T-helper 2 cell treated with Interferon-gamma antibody and Interleukin-4, amounts not matched to agents 5 μg/mL and 100 μg/mL, for 36 hours (primary cell): ENCODE results near the gene CBL.

Experiments
- DNase-seq: peaks from one replicate; pipeline ENCODE4 v3.0.0; 2021; ENCODE audit warnings: low spot score
- H3K27ac Mint-ChIP-seq: one replicate; pipeline ENCODE4 v1.8.0; 2021; ENCODE audit warnings: mild to moderate bottlenecking, mixed read lengths
- H3K27me3 Mint-ChIP-seq: one replicate; pipeline ENCODE4 v1.8.0; 2021; ENCODE audit warnings: low read depth, mixed read lengths
- H3K36me3 Mint-ChIP-seq: one replicate; pipeline ENCODE4 v1.8.0; 2021; ENCODE audit warnings: low read depth, mixed read lengths
- H3K4me1 Mint-ChIP-seq: one replicate; pipeline ENCODE4 v1.8.0; 2021; ENCODE audit warnings: low read depth, mixed read lengths
- H3K4me3 Mint-ChIP-seq: one replicate; pipeline ENCODE4 v1.8.0; 2022; ENCODE audit warnings: mild to moderate bottlenecking, moderate library complexity, mixed read lengths
- H3K9me3 Mint-ChIP-seq: one replicate; pipeline ENCODE4 v1.8.0; 2021; ENCODE audit warnings: mixed read lengths

CBL gene

DNA sequence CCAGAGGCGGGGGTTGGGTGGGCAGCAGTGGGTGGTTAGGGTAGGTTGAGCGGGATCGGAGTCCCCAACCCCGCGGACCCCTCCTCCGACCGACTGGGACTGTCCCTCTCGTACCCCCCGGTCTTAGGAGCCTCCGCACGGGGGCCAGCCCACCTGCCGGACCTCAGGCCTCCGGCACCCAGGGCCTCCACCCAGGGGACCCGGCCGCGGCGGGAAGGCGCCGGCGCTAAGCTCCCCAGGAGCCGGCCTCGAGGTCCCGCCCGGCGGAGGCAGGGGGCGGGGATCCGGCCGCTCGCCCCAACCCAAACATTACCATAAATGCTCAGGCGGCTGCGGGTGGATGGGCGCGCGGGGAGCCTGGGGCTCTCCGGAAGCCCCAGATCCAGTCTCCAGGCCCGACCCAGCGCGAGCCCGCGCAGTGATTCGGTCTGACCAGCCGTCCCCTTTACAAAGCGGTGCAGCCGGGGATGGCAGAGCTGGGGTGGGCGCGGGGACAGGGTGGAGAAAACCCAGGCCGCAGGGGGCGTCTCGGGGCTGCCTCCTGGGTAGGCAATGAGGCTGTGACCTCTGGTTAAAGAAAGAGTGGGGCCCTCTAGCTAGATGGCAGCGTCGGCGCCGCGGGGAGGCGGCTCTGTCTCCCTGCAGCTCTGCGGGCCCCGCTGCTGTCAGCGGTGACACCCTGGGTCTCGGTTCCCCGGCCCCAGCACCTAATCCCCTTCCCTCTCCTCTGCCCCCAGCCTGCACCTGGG, 114.8 kb downstream of the CBL start:
- Mint-ChIP-seq H3K4me3 (peak overlapping the region; percentile 83), H3K27me3 (peaks cover 22% of the 10 kb centered on the region), H3K36me3 (no peaks in the 10 kb centered on the region), H3K4me1 (peaks cover 20% of the 10 kb centered on the region), H3K9me3 (no peaks in the 10 kb centered on the region), H3K27ac (peak overlapping the region; percentile 87)
- DNase-seq, result peak; percentile 65

GRCh38 chr11:119322360-119322739, 116.2 kb downstream of the CBL start:
- no peaks in the 10 kb centered on the region for H3K9me3 Mint-ChIP-seq
- H3K36me3 Mint-ChIP-seq, result no peaks in the 10 kb centered on the region
- no peak overlapping the region for H3K4me3 Mint-ChIP-seq
- peaks cover 20% of the 10 kb centered on the region for H3K4me1 Mint-ChIP-seq
- no peak overlapping the region for H3K27ac Mint-ChIP-seq
- peaks cover 16% of the 10 kb centered on the region for H3K27me3 Mint-ChIP-seq
- no peak for DNase-seq

DNA sequence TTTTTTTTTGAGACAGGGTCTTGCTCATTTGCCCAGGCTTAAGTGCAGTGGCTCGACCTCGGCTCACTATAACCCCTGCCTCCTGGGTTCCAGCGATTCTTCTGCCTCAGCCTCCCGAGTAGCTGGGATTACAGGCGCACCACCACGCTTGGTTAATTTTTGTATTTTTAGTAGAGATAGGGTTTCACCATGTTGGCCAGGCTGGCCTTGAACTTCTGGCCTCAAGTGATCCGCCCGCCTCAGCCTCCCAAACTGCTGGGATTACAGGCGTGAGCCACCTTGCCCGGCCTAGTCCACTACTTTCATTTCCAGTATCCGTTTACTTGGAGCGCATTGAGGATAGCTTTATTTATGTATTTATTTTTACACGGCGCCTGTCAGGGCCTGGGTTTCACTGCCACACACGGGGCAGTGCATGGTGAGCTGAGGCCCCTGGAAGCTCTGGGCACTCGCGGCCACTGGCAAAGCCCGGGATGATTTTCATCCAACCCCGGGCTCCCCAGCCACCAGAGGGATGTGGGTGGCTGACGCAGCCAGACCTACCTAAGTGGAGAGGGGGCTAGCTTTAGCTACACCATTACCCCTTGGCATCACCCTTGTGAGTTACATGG, 116.9 kb downstream of the CBL start:
- H3K9me3 Mint-ChIP-seq, result no peaks in the 10 kb centered on the region
- H3K4me1 Mint-ChIP-seq, result peaks cover 20% of the 10 kb centered on the region
- H3K27me3 Mint-ChIP-seq, result peaks cover 10% of the 10 kb centered on the region
- DNase-seq, result no peak
- no peak overlapping the region for H3K27ac Mint-ChIP-seq
- H3K36me3 Mint-ChIP-seq, result no peaks in the 10 kb centered on the region
- no peak overlapping the region for H3K4me3 Mint-ChIP-seq

GRCh38 chr11:119323532-119324033, 117.4 kb downstream of the CBL start:
- H3K27ac Mint-ChIP-seq, result no peak overlapping the region
- no peak overlapping the region for H3K4me3 Mint-ChIP-seq

GRCh38 chr11:119324189-119324588, 118.0 kb downstream of the CBL start:
- Mint-ChIP-seq H3K27me3 (peaks cover 8% of the 10 kb centered on the region), H3K27ac (no peak overlapping the region), H3K36me3 (no peaks in the 10 kb centered on the region), H3K4me1 (peaks cover 15% of the 10 kb centered on the region), H3K4me3 (no peak overlapping the region), H3K9me3 (no peaks in the 10 kb centered on the region)
- DNase-seq, result no peak

More at GRCh38 chr11:119323532-119324033, 117.4 kb downstream of the CBL start:
- Mint-ChIP-seq H3K27me3 (peaks cover 9% of the 10 kb centered on the region), H3K9me3 (no peaks in the 10 kb centered on the region), H3K36me3 (no peaks in the 10 kb centered on the region), H3K4me1 (peaks cover 19% of the 10 kb centered on the region)
- DNase-seq, result peak; percentile 64

- DNase-seq, result no peak
- peaks cover 15% of the 10 kb centered on the region for H3K27me3 Mint-ChIP-seq
- H3K27ac Mint-ChIP-seq, result no peak overlapping the region
- H3K4me3 Mint-ChIP-seq, result no peak overlapping the region
- H3K9me3 Mint-ChIP-seq, result no peaks in the 10 kb centered on the region
- no peaks in the 10 kb centered on the region for H3K36me3 Mint-ChIP-seq
- H3K4me1 Mint-ChIP-seq, result peaks cover 7% of the 10 kb centered on the region
Observed at GRCh38 chr11:119329320-119329719, 123.2 kb downstream of the CBL start.

GRCh38 chr11:119330237-119330636, 124.1 kb downstream of the CBL start:
- Mint-ChIP-seq H3K9me3 (no peaks in the 10 kb centered on the region), H3K4me3 (no peak overlapping the region), H3K27ac (no peak overlapping the region), H3K4me1 (peaks cover 12% of the 10 kb centered on the region), H3K27me3 (peaks cover 14% of the 10 kb centered on the region), H3K36me3 (no peaks in the 10 kb centered on the region)
- no peak for DNase-seq

DNA sequence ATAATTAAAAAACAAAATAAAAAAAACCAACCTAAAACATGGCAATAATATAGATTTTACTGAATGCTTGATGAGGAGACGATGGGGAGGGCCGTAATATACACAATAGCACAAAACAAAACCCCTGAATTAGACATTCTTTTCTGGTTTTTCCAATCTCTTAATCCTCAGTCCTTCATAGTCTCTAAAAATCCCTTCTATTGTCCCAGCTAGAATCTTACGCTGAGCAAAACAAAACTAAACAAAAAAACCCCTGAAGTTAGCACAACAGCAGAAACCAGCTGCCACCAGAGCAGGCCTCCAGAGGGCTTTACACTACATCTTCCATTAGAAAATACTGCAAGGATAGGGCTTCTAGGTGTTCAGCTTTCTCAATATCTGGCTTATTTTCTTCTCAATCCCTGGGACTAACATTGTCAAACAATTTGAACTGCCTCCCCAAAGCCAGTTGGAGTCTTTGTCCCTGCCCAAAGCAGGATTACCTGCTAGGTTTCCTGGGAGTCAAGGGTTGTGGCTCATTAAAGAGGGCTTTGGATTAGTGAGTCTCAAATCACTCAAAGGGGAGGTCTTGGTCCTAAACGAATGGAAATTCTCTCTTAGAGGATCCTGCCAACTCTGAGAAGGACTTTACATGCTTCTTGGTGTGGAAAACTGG, 126.1 kb downstream of the CBL start:
- H3K27me3 Mint-ChIP-seq, result peaks cover 14% of the 10 kb centered on the region
- peaks cover 11% of the 10 kb centered on the region for H3K36me3 Mint-ChIP-seq
- DNase-seq, result no peak
- peak overlapping the region; percentile 13 for H3K4me3 Mint-ChIP-seq
- peaks cover 21% of the 10 kb centered on the region for H3K4me1 Mint-ChIP-seq
- H3K9me3 Mint-ChIP-seq, result no peaks in the 10 kb centered on the region
- no peak overlapping the region for H3K27ac Mint-ChIP-seq

DNA sequence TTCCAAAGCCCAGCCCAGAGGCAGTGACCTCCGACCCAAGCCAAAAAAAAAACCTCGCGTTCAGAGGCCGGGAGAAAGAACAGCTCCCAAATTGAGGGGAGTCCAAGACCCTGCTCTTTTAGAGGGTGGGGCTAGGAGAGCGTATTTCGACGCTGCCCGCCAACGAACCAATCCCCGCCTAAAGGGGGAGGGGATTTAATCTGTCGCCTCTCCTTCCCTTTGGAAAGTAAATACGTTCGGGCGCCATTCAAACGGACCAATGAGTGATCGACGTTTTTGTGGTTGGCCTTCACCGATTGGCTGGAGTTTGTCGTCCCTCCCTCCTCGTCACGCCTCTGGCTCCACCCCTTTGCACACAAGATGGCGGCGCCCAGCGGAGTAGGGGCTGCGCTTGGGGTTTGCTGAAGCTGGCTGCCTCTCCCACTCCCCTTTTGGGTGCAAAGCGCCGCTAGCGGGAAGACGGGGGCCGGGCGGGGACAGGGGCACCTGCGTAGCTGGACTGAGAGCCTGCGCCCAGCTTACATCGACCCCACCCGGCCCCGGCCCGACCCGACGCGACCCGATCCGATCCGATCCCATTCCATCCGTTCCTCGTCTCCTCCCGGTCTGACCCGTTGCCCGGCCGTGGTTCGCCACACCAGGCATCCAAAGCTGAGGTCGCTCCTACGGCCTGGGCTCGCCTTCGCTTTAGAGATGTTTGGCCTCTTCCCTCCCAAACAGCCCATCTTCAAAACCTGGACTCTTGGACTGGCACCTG, 128.2 kb downstream of the CBL start, which contains the start of gene RNF26:
RNF26 (plus strand) TSS at position 354 of the 757 bp plus-strand sequence. CDS start 596 bp downstream, outside the sequence.
- Mint-ChIP-seq H3K27ac (peak within 1 kb of the TSS; percentile 100), H3K9me3 (no peaks in the 10 kb centered on the region), H3K4me3 (peak within 1 kb of the TSS; percentile 99), H3K27me3 (peaks cover 19% of the 10 kb centered on the region), H3K4me1 (peaks cover 30% of the 10 kb centered on the region), H3K36me3 (peaks cover 16% of the 10 kb centered on the region)
- DNase-seq, result peak; percentile 92

- no peak for DNase-seq
- H3K4me1 Mint-ChIP-seq, result peaks cover 32% of the 10 kb centered on the region
- H3K4me3 Mint-ChIP-seq, result peak overlapping the region; percentile 99
- peaks cover 16% of the 10 kb centered on the region for H3K36me3 Mint-ChIP-seq
- no peaks in the 10 kb centered on the region for H3K9me3 Mint-ChIP-seq
- H3K27ac Mint-ChIP-seq, result peak overlapping the region; percentile 100
- H3K27me3 Mint-ChIP-seq, result peaks cover 18% of the 10 kb centered on the region
Observed at GRCh38 chr11:119335091-119335654, 129.0 kb downstream of the CBL start.

- Mint-ChIP-seq H3K4me3 (peak overlapping the region; percentile 99), H3K4me1 (peaks cover 29% of the 10 kb centered on the region)
Observed at GRCh38 chr11:119335655-119336543, 129.8 kb downstream of the CBL start.

DNA sequence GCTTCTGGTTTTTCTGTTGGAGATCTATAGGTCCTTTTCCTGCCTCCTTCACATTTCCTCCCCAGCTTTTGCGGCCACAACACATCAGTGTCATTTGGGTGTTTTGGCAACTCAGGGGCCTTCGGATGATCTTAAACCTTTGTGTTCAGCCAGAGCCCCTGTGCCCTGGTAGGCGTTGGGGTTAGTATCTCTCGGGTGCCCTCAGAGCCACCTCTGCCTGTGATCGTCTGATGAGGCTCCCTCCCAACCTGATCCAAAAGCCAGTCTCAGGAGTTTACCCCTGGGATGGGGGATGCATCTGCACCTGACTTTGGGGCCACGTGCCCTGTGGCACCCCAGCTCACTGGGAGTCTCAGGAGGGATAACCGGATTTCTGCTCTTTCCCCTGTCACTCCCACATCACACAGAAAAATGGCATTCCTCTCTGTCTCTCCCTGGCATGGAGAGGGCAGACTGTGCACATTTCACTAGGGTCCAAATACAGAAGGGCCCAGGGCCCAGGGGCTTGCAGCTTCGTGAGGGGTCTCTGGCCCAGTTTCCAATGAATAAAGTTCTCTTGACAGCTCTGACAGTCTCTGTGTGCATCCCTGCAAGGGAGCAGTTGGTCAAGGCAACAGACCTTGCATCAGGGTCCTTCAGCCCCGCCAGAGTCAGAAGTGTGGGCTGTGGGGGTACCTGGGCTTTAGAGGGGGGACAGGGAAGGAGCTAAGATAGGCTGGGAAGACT, 130.8 kb downstream of the CBL start:
- H3K27ac Mint-ChIP-seq, result no peak overlapping the region
- H3K4me3 Mint-ChIP-seq, result peak overlapping the region; percentile 60
- H3K36me3 Mint-ChIP-seq, result peaks cover 16% of the 10 kb centered on the region
- no peak for DNase-seq
- peaks cover 34% of the 10 kb centered on the region for H3K4me1 Mint-ChIP-seq
- peaks cover 23% of the 10 kb centered on the region for H3K27me3 Mint-ChIP-seq
- H3K9me3 Mint-ChIP-seq, result no peaks in the 10 kb centered on the region

More at GRCh38 chr11:119335655-119336543, 129.8 kb downstream of the CBL start:
- H3K9me3 Mint-ChIP-seq, result no peaks in the 10 kb centered on the region
- no peak for DNase-seq
- peak overlapping the region; percentile 100 for H3K27ac Mint-ChIP-seq
- H3K36me3 Mint-ChIP-seq, result peaks cover 16% of the 10 kb centered on the region
- H3K27me3 Mint-ChIP-seq, result peaks cover 15% of the 10 kb centered on the region
